CD4-positive, alpha-beta T cell treated with Interleukin-15 for 1 hour (primary cell): Measurements from ENCODE around the gene GPR35.

Experiments used
- DNase-seq: peaks from one replicate; pipeline ENCODE4 v3.0.0-alpha.2; 2020

The GPR35 gene

DNA sequence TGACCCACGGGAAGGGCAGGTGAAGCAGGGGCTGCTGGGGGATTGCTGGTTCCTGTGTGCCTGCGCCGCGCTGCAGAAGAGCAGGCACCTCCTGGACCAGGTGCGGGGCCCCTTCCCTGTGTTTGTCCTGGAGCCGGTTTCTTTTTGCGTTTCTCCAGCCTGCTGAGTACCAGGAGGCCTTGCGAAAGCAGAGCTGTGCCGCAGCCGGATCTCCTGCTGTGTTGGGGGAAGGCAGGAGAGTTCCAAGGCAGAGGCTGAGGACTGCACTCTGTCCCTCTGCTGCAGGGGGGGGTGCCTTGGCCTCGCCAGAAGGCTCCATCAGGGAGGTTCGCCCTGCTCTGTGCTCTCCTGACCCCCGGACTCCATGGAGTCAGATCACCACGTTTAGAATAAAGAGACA, 35.9 kb upstream of the GPR35 start:
- DNase-seq, result no peak

DNA sequence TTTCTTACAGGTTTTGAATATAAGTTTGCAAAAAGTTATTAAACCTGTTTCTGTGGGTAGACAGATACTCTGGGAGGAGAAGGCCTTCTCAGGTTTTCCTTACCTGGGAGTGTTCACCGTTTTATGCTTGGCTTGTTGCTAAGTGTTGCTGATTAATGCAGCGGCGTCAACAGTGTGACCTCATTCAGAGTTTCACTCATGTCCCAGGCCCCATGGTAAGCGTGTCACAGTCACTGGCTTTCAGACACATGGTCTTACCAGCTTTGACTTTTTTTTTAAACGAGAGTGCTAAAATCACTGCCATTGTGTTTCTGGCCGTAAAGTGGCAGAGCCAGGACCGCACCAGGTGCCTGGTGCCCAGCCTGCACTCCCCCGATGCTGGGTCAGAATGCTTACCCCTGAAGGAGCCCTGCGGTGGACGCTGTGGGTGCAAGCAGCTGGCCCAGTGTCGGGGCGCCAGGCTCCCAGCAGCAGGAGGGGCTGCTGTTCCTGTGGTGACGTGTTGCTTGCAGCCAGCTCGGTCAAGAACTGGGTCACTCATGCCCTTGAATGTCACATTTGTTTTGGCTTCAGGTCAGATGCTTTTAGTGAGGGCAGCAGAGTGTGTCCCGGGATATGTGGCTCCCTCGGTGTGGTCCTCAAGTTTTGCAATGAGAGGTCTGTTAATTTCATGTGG, 35.3 kb upstream of the GPR35 start:
- no peak for DNase-seq

DNA sequence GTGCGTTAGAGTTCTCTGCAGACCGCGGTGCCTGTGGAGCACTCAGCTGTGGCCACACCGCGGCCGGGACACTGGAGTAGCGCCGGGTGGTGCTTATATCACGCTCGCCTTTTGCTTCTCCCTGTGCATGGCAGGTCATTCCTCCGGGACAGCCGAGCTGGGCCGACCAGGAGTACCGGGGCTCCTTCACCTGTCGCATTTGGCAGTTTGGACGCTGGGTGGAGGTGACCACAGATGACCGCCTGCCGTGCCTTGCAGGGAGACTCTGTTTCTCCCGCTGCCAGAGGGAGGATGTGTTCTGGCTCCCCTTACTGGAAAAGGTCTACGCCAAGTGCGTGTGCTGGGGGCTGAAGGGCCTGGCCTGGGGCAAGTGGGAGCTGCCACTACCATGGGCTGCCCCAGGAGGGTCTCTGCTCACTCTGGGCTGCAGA, 34.6 kb upstream of the GPR35 start:
- DNase-seq, result no peak

DNA sequence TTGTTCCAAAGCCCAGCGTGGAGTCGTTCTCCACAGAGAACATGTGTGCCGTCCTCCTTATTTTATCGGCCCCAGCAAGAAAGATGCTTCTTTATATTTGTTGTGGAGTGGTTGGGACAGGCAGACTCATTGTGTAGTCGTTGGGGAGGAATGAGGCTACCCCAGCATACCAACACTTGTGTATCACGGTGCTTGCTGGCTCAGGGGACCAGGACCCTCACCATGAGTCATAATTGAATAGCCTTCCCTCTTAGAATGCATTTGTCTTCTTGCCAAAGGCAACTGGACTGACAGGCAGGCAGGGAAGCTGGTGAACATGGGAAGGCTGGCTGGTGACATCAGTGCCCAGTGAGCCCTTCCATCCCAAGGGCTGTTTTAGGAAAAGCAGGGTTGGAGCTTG, 34.1 kb upstream of the GPR35 start:
- DNase-seq, result no peak

DNA sequence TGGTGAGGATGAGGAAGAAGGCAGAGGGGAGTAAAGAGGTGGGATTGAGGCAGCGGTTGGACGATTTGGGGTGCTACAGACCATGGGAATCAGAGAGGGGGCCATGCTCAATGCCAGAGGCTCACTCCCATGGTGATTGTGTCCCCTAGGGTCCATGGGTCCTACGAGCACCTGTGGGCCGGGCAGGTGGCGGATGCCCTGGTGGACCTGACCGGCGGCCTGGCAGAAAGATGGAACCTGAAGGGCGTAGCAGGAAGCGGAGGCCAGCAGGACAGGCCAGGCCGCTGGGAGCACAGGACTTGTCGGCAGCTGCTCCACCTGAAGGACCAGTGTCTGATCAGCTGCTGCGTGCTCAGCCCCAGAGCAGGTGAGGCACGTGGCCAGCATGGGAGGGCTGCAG, 33.5 kb upstream of the GPR35 start:
- no peak for DNase-seq

DNA sequence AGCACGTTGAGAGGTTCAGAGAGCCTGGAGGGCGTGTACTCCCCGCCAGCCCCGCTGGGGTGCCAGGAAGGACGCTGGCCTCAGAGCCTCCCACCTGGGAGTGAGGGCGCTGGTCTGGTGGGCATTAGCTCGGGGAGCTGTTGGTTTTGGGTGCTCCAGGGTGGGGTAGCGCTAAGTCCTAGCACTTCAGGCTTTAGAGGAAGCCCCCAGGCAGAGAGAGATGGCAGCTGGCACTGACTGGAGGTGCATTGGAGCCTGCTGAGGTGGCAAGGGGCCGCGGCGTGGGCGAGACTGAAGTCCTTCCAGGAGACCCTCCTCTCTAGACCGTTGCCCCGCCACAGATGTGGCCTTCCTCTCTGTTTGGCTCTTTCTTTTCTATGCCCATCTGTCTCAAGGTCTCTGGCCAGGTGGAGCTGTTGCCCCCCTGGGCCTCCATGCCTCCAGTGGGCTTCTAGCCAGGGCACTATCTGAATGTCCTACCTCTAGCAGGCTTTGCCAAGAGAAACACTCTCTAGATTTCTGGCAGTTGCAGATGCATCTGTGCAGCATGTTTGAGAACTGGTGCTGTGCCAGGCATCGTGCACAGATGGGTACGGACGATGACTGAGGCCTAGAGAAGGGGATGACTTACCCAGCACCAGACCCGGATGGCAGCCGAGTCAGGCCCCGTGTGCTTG, 32.1 kb upstream of the GPR35 start:
- no peak for DNase-seq

DNA sequence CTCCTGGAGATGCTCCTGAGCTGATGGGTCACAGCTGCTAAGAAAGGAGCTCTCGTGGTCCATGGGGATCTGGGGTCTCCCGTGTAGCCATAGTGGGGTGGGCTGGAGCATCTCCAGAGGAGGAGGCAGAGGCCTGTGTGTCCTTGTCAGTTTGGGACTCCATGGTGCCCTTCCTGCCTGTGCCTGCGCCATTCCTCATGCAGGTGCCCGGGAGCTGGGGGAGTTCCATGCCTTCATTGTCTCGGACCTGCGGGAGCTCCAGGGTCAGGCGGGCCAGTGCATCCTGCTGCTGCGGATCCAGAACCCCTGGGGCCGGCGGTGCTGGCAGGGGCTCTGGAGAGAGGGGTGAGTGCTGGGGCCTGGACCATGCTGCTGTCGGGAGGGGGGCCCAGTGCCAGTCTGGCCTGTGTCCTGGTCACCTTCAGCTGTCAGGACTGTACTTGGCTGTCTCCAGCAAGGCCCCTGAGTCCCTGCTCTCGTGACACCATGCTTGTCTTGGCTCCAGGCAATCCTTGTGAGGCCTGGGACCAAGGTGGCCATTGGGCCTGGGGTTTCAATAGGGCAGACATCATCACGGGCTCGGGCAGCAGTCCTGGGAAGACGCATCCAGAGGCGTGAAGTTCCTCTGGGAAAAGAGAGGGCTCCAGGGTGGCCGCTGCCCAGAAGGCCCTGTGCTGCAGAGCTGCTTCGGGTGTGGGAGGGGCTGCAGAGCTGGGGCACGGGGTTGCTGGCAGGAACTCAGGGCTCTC, 31.4 kb upstream of the GPR35 start:
- DNase-seq, result peak; percentile 16

DNA sequence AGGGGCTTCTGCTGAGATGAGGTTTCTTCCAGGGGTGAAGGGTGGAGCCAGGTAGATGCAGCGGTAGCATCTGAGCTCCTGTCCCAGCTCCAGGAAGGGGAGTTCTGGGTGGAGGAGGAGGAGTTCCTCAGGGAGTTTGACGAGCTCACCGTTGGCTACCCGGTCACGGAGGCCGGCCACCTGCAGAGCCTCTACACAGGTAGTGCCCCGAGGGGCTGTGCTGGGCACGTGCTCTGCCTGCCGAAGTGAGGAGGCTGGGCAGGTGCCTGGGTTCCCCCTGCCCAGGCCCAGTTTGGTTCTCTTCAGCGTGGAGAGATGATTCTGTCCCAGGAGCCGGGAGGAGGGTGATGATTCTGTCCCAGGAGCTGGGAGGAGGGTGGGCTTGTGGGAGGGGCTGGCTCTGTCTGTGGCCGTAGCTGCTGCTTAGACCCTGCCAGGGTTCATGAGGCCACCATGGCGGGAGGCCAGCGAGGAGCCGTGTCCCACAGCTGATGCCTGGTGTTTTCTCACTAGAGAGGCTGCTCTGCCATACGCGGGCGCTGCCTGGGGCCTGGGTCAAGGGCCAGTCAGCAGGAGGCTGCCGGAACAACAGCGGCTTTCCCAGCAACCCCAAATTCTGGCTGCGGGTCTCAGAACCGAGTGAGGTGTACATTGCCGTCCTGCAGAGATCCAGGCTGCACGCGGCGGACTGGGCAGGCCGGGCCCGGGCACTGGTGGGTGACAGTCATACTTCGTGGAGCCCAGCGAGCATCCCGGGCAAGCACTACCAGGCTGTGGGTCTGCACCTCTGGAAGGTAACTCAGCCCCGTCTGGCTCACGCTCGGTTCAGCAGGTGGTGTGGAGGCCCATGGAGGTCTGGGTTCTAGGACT, 30.5 kb upstream of the GPR35 start:
- peak; percentile 12 for DNase-seq

DNA sequence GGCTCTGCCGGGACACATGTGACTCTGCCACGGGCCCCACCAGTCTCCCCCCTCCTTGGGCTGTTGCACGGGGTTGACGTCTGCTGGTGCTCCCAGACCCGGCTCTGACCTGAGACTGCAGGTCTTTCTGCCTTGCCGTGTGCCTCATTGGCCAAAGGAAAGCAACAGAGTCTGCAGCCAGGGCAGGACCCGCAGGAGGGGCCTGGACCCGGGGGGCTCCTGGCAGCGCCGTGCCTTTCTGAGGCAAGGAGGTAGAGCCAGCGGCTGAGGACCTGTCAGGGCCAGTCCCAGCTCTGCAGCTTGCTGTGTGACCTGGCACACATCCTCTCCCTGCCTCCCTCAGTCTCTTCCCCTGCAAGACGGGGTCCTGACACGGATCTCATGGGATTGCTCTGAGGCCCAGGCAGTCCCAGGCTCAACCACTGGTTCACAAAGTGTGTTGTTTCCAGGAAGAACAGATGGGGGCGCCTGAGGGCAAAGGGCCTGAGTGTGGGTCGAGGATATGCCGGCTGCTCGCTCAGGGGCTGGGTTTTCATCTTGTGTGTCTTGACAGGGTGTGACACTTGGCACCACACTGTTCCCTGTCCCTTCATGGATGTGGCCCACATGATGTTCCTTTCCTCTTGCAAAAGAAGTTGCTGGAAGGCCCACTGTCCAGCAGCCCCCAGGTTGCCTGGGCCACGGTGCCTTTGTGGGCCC, 29.8 kb upstream of the GPR35 start:
- peak; percentile 33 for DNase-seq

DNA sequence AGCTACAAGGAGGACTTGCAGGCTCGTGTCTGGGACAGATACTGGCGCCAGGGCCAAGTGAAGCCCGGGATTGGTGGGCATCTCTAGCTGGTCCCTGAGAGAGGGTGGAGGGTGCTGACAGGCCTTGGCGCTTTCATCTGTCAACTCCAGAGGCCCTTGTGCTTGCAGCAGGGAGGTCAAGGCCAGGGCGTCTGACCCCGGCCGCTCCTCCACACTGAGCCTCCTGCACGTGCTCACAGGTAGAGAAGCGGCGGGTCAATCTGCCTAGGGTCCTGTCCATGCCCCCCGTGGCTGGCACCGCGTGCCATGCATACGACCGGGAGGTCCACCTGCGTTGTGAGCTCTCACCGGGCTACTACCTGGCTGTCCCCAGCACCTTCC, 29.2 kb upstream of the GPR35 start:
- DNase-seq, result no peak

DNA sequence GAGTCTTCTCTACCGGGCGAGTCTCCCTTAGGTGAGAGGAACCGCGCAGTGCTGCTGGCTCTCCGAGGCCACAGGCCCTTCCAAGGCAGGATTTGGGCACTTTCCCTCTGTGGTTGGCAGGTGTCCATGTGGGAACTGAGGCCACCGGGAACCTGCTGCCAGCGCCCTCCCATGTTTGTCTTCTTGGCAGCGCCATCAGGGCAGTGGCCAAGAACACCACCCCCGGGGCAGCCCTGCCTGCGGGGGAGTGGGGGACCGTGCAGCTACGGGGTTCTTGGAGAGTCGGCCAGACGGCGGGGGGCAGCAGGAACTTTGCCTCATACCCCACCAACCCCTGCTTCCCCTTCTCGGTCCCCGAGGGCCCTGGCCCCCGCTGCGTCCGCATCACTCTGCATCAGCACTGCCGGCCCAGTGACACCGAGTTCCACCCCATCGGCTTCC, 28.8 kb upstream of the GPR35 start:
- DNase-seq, result peak; percentile 10

DNA sequence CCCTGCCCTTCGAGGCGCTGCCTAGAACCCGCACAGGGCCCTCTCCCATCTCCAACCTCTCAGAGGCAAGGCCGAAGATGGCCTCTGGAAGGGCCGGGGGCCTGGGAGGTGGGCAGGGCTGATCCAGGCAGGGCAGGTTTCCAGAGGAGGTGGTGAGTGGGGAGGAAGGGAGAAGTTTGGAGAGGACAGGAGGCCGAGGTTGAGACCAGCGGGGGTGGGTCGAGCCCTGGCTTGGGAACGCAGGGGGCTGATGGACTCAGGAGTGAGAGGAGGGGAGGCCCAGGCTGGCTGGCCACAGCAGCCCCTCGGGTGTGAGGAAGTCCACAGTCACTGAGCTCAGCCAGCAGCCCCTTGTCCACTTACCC, 28.2 kb upstream of the GPR35 start:
- DNase-seq, result no peak

DNA sequence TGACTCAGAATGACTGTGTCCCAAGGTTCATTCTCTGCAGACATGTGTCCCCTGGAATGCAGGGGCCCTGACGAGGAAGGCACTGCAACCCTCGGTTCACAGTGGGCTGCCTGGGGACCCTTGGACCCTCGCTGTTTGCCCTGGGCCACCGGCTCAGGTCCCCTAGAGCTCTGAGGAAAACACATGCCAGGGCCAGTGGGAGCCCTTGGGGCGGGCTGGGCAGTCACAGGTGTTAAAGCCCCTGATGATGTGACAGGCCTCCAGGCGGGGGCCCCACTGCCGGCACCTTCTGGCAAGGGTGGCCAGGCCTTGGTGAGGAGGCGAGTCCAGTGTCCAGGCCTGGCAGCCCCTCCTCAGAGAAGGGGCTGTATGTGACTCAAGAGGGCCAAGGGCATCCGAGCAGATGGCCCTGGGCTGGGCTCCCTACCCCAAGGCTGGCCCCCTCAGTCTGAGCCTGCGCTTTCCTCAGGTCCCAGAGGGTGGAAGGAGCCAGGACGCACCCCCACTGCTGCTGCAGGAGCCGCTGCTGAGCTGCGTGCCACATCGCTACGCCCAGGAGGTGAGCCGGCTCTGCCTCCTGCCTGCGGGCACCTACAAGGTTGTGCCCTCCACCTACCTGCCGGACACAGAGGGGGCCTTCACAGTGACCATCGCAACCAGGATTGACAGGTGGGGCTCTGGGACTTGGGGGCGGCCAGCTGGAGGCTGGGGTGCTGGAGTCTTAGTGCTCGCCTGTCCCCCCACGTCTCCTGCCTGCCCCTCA, 27.7 kb upstream of the GPR35 start:
- no peak for DNase-seq

DNA sequence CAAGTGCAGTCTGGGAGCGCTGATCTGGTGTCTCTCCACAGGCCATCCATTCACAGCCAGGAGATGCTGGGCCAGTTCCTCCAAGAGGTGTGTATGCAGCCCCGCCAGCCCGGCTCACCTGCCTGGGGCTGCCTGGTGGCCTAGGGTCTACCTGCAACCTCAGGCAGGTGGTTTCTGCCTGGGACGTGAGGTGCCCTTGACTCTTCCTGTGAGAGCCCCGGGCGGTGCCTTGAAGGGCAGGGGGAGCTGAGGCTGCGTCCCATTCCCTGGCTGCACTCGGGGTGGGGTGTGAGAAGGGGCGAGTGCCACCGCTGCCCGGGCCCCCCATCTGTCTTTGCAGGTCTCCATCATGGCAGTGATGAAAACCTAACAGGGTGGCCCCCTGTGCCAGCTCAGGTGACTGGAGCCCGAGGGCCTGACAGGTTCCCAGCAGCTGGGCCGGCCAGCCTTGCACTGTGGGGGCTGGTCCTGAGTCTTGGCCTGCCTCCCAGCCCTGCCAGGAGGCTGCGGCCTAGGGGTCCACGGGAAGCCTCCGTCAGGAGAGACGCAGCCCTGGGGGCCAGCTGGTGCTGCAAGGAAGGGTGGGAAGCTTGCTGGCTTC, 26.9 kb upstream of the GPR35 start:
- peak; percentile 15 for DNase-seq

DNA sequence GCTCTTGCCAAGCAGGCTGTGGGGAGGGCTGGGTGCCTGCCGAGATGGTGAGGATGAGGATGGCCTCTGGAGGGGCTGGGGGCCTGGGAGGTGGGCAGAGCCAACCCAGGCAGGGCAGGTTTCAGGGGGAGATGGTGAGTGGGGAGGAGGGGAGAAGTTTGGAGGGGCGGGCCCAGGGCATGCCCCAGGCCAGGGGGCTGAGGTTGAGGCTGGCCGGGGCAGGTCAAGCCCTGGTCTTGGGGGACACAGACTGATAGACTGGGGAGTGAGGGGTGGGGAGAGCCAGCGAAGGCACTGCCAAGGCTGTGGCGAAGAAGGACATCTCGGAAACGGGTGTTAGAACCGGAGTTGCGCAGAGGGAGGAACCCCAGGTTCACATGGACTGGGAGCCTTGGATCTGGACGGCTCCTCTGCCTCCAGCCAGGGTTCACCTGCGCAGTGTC, 26.1 kb upstream of the GPR35 start:
- DNase-seq, result peak; percentile 10

DNA sequence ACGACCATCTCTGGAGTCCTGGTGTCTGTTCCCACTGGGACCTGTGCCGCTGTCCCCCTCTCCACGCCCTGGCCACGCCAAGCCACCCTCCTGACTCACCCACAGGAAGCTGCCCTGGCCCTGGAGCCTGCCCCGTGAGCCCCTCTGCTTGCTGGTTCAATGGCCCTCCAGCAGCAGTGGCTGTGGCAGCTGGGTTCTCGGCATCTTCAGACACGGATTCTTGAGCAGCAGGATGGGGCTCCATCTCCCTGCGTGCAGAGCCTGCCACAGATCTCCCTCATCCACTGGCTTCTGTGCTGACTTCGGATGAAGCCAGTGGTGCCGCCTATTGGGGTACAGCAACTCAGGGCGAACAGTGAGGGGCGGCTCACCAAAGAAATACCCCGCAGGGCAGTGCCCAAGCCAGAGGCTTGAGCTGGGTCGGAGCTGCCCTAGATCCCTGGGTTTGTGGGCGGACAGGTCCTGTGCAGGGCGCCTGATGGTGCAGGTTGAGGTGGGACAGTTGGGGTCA, 24.8 kb upstream of the GPR35 start:
- peak; percentile 6 for DNase-seq

DNA sequence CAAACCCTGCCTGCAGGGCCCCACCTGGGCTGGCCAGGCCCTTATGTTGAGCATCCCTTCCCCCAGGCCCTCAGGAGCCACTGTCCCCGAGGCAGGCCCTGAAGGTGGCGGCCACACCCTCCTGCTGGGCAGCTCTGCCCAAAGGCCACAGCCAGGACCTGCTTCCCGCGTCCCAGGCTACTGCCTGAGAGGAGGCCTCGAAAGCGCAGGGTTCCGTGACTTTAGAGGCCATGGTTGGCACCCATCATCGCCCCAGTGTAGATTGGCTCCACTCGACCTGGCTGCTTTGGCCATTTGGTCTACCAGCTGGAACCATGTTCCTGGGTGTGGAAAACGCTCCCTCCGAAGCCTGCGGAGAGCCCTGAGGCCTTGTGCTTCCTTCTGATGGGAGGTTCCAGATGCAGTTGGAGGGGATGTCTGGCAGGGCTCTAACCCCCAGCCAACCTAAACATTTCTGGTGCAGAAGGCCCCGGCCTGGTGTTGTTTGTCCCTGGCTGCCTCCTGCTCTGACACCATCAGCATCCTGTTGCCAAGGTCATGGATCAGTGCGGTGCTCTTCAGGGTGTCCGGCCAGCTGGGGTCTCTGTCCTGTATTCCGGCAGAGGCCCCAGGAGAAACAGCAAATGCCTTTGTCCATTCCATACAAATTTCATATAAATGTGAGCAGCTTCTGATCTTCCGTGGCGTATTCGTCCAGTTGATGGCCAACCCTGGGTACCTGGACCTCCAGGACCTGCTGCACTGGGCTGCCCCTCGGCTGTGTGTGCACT, 24.0 kb upstream of the GPR35 start:
- DNase-seq, result peak; percentile 5

DNA sequence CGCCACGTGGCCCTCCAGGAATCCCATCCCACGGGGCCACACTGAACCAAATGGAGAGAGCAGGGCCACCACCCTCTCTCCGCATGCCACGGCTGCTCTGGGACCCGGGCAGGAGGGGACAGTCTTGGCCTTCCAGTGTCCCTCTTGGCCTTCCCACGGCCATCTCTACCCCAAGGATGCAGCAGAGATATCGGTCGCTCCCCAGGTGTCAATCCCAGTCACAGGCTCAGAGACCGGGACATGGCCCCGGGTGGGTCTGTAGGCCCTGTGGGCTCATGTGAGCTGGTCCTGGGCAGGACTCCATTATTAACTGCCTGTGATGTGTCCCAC, 23.5 kb upstream of the GPR35 start:
- no peak for DNase-seq

DNA sequence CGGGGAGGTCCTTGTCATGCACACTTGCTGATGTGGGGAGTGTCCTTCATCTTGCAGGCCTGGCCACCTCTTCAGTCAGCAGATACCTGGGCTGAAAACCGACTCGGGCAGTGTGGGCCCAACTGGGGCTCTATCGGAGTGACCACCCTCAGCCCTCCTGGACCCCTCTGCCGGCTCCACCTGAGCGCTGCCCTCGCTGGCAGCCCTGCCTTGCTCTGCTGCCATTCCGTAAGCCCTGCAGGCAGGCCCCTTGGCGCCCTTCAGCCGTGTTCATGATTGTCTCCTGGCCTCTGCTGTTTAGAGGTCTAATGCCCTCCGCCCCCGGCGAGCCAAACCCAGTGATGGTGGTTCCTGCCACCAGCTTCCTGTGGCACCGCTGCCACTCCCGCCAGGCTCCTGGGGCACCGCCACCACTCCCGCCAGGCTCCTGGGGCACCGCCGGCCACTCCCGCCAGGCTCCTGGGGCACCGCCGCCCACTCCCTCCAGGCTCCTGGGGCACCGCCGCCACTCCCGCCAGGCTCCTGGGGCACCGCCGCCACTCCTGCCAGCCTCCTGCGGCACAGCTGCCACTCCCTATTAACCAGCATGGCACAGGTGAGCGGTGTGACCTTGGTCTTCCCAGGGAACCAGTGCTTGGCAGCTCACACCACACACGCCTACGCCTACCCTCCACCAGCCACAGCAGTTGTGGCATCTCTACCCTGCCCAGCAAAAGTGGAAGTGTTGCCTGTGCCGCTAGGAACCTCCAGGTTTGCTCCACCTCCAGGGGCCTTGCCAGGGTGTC, 22.8 kb upstream of the GPR35 start:
- DNase-seq, result peak; percentile 14
